Measurements from ENCODE around the gene UCP2.
A peak's percentile ranks its signal among the peaks of the same experiment; 100 is the strongest.

UCP2 gene

DNA sequence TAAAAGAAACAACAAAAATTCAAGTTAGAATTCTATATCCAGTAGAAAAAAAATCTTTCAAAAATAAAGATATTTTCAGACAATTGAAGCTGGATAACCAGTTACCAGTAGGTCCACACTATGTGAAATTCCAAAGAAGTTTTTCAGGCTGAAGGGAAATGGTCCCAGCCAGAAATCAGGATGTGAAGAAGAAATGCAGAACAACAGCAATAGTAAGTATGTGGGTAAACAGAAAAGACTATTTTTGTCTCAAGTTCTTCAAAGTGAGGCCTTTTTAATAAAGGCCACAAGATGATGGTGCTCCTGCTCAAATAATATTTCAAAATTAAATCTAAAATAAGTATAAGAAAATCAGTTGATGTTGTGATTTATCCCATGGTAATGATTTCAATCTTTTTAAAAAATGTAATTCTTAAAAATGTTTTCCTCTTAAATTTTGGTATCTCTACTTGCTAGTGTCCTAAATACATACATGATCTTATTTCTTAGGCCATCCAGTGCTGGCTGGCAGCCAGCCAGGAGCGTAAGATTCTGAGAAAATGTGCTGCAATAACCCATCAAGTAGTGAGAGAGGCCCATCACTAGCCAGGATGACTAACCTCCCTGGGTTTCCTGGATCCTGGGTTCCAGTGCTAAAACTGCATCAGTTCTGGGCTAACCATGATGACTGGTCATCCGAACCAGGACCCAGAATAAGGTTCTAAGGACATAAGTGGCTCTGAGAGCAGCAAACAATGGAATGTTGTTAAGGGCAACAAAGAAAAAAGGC lies 41.8 kb upstream of the UCP2 start:
- Histone ChIP-seq H3K4me2 (ENCODE audit: low read length) (peak overlapping the region; percentile 20; the same call in 1 of the 2 replicates), H3F3A (ENCODE audit: control insufficient read depth, insufficient read depth) (no peaks in the 10 kb centered on the region)

DNA sequence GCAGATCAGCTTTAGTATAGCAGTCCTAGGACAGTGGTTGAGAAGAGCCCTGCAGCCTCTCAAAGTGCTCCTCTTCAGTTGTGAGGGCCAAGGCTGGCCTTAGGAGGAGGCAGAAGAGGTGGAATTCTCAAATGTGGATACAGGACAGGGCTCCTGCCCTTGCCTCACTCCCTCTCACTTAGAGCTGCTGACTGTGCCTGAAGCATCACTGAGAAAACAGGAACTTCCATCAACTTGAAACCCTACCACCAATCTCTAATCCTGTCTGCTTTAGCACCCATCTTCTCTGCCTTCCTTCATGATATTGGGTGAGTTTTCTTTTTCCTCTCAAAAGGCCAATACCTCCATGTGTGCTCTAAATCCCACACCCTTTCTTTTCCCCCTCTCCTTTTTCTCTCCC lies 40.6 kb upstream of the UCP2 start:
- peaks cover 68% of the 10 kb centered on the region for H3K4me1 ChIP-seq (ENCODE audit: control insufficient read depth, low read length)
- no peaks in the 10 kb centered on the region for H4K20me1 ChIP-seq (ENCODE audit: control insufficient read depth, insufficient read depth, low read depth, low read length)
- H3K36me3 ChIP-seq (ENCODE audit: control insufficient read depth, low read length) = peaks cover 11% of the 10 kb centered on the region; the same call in 1 of the 2 replicates
- no peaks in the 10 kb centered on the region for H3F3A ChIP-seq (ENCODE audit: control insufficient read depth, insufficient read depth)
- no peaks in the 10 kb centered on the region for H3K79me2 ChIP-seq (ENCODE audit: control insufficient read depth, low read length)
- H3K27ac ChIP-seq (ENCODE audit: low read depth, low read length) = no peak overlapping the region
- no peak overlapping the region for H3K4me3 ChIP-seq (ENCODE audit: low read length)
- TF ChIP-seq EZH2phosphoT487 (IDR thresholded peaks at IDR 0.05; ENCODE audit: borderline replicate concordance, low read length) (no peak), CTCF (IDR thresholded peaks at IDR 0.05; ENCODE audit: low read depth, low read length, poor library complexity, severe bottlenecking) (no peak)
- H3K9me2 ChIP-seq (replicated peaks; ENCODE audit: control insufficient read depth, low read length) = no peaks in the 10 kb centered on the region
- H3K9me3 ChIP-seq (ENCODE audit: control insufficient read depth, insufficient read depth, low read length) = no peaks in the 10 kb centered on the region
- no peak overlapping the region for H3K4me2 ChIP-seq (ENCODE audit: low read length)
- H3K27me3 ChIP-seq (ENCODE audit: control insufficient read depth, low read length) = no peaks in the 10 kb centered on the region

More for the DNA sequence above, 41.8 kb upstream of the UCP2 start:
- TF ChIP-seq EZH2phosphoT487 (IDR thresholded peaks at IDR 0.05; ENCODE audit: borderline replicate concordance, low read length) (no peak), CTCF (IDR thresholded peaks at IDR 0.05; ENCODE audit: low read depth, low read length, poor library complexity, severe bottlenecking) (no peak)
- H3K9me3 ChIP-seq (ENCODE audit: control insufficient read depth, insufficient read depth, low read length) = no peaks in the 10 kb centered on the region
- H4K20me1 ChIP-seq (ENCODE audit: control insufficient read depth, insufficient read depth, low read depth, low read length) = no peaks in the 10 kb centered on the region
- H3K36me3 ChIP-seq (ENCODE audit: control insufficient read depth, low read length) = peaks cover 11% of the 10 kb centered on the region; the same call in 1 of the 2 replicates
- H3K4me3 ChIP-seq (ENCODE audit: low read length) = no peak overlapping the region
- peaks cover 57% of the 10 kb centered on the region for H3K4me1 ChIP-seq (ENCODE audit: control insufficient read depth, low read length)
- no peaks in the 10 kb centered on the region for H3K79me2 ChIP-seq (ENCODE audit: control insufficient read depth, low read length)
- no peaks in the 10 kb centered on the region for H3K9me2 ChIP-seq (replicated peaks; ENCODE audit: control insufficient read depth, low read length)
- H3K27me3 ChIP-seq (ENCODE audit: control insufficient read depth, low read length) = no peaks in the 10 kb centered on the region
- H3K27ac ChIP-seq (ENCODE audit: low read depth, low read length) = no peak overlapping the region

DNA sequence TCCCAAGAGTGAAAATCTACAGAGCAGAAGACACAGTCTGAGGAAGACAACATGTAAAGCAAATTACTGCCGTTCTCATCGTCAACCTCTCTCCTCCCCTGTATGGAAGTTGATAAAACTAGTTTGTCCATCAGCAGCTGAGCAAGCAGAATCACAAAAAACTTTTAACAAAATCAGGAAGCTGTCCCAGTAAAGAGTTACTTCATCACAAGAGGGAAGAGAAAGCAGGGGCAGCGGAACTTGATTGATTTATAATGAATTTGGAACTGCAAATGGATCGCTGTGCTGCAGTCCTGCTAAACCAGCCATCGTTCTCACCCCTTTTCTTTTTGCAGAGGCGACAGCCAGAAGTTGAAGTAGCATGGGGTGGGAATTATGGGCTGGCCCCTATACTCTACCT lies 39.9 kb upstream of the UCP2 start:
- Histone ChIP-seq H3K9me2 (replicated peaks; ENCODE audit: control insufficient read depth, low read length) (no peaks in the 10 kb centered on the region), H3F3A (ENCODE audit: control insufficient read depth, insufficient read depth) (no peaks in the 10 kb centered on the region), H3K4me1 (ENCODE audit: control insufficient read depth, low read length) (peaks cover 68% of the 10 kb centered on the region), H4K20me1 (ENCODE audit: control insufficient read depth, insufficient read depth, low read depth, low read length) (no peaks in the 10 kb centered on the region), H3K27me3 (ENCODE audit: control insufficient read depth, low read length) (no peaks in the 10 kb centered on the region), H3K4me3 (ENCODE audit: low read length) (no peak overlapping the region), H3K4me2 (ENCODE audit: low read length) (no peak overlapping the region), H3K79me2 (ENCODE audit: control insufficient read depth, low read length) (no peaks in the 10 kb centered on the region), H3K27ac (ENCODE audit: low read depth, low read length) (no peak overlapping the region), H3K36me3 (ENCODE audit: control insufficient read depth, low read length) (peaks cover 14% of the 10 kb centered on the region), H3K9me3 (ENCODE audit: control insufficient read depth, insufficient read depth, low read length) (no peaks in the 10 kb centered on the region)
- TF ChIP-seq EZH2phosphoT487 (IDR thresholded peaks at IDR 0.05; ENCODE audit: borderline replicate concordance, low read length) (no peak), CTCF (IDR thresholded peaks at IDR 0.05; ENCODE audit: low read depth, low read length, poor library complexity, severe bottlenecking) (no peak)

Data from DOHH2 (cell line).